Stimulated activated CD8-positive, alpha-beta memory T cell treated with anti-CD3 and anti-CD28 coated beads, Interleukin-7, amount 100 ng/mL, for 24 hours (primary cell): Measurements from ENCODE around the gene CDKN2A.

Experiments used
- DNase-seq: peaks from one replicate; pipeline ENCODE4 v3.0.0-alpha.2; 2020; ENCODE audit warnings: low read depth

The CDKN2A gene

GRCh38 chr9:21941337-21941995 lies 52.7 kb downstream of the CDKN2A start:
- DNase-seq = no peak

- no peak for DNase-seq
These were observed 58.0 kb downstream of the CDKN2A start for GRCh38 chr9:21936161-21936560.

GRCh38 chr9:21935631-21936030 lies 58.6 kb downstream of the CDKN2A start:
- DNase-seq = no peak

GRCh38 chr9:21933865-21934264 lies 60.3 kb downstream of the CDKN2A start:
- no peak for DNase-seq

GRCh38 chr9:21933281-21933680 lies 60.9 kb downstream of the CDKN2A start:
- no peak for DNase-seq

- no peak for DNase-seq
These were observed 62.8 kb downstream of the CDKN2A start for GRCh38 chr9:21931428-21931827.

GRCh38 chr9:21927752-21928151 lies 66.4 kb downstream of the CDKN2A start:
- DNase-seq = no peak

GRCh38 chr9:21923694-21924093 lies 70.5 kb downstream of the CDKN2A start:
- DNase-seq = no peak

GRCh38 chr9:21919377-21920362 lies 74.5 kb downstream of the CDKN2A start:
- no peak for DNase-seq
